ENCODE measurements around the gene CD180. TPM values are rescaled to one million over a fixed set of nuclear protein-coding genes. Genes with fewer than 3 reads are reported as not detected.
A peak's percentile ranks its signal among the peaks of the same experiment; 100 is the strongest.
"Not testable (repeated sequence)": the region's sequence is repeated elsewhere in the genome, so short reads cannot be mapped to it uniquely, and the experiment has no call there.

Gene CD180
- total and polyA plus RNA-seq, 5 donors from 2014 or later = 0.06 to 0.37 (median 0.11) TPM; not detected in 2

DNA sequence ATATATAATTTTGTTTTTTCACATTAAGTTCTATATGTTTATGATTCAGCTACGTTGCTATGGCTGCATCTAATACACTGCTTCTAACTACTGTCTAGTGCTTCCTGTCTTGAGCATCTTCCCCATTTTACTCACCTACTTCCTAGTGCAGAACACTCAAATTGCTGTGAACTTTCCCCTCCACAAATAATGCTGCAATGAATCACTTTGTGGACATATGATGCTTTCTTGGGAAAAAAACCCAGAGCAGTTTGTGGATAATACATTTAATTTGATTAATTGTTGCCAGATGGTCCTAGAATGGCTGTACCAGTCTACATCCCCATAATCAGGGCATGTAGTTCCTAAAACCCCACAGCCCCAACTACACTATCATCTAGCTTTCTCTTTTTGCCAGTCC, 18.5 kb downstream of the CD180 start:
- H3K27ac ChIP-seq (ENCODE audit: insufficient read depth, low read length, poor library complexity, severe bottlenecking) = no peak overlapping the region
- no peaks in the 10 kb centered on the region for H3K27me3 ChIP-seq (ENCODE audit: control insufficient read depth, insufficient read depth, low read length)
- DNase-seq (no peak), ATAC-seq (ENCODE audit: low read depth in 2 of 2) (peak; percentile 43 to 46)
- H3K4me3 ChIP-seq (ENCODE audit: low read depth, low read length) = no peak overlapping the region
- Mint-ChIP-seq H3K36me3 (peaks cover 8% of the 10 kb centered on the region), H3K9me3 (peaks cover 6 to 28% (median 9%) of the 10 kb centered on the region in 7 donors), H3K4me3 (no peak overlapping the region), H3K27ac (peak overlapping the region in 1 of 3 donors; percentile 79), H3K27me3 (no peaks in the 10 kb centered on the region), H3K4me1 (peaks cover 19 to 55% (median 33%) of the 10 kb centered on the region in 4 donors)
- H3K36me3 ChIP-seq (ENCODE audit: control insufficient read depth, insufficient read depth, low read length) = no peaks in the 10 kb centered on the region
- peaks cover 14 to 23% of the 10 kb centered on the region in 2 experiments for H3K9me3 ChIP-seq (ENCODE audit: control insufficient read depth in 2 of 2, low read length in 2 of 2)
- H3K4me1 ChIP-seq (ENCODE audit: control insufficient read depth, insufficient read depth, low read length, poor library complexity, severe bottlenecking) = peaks cover 22% of the 10 kb centered on the region

DNA sequence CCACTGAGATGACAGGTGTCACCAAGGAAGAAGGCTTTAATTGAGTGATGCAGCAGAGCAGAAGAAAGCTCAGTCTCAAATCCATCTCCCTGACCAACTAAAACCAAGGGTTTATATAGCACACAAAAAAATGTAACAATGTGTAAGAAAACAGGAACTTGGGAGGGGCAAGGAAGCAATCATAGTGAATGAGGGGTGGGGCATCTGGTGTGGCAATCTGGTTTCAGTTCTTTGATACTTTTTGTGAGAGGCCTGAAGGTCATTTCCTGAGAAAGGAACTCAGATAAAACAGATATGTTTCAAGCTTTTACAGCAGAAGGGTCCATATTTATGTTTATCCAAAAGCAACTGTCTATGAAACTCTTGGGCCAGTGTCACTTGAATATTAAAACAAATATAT, 19.7 kb downstream of the CD180 start:
- no peaks in the 10 kb centered on the region for H3K36me3 ChIP-seq (ENCODE audit: control insufficient read depth, insufficient read depth, low read length)
- no peak overlapping the region for H3K4me3 ChIP-seq (ENCODE audit: low read depth, low read length)
- H3K27ac ChIP-seq (ENCODE audit: insufficient read depth, low read length, poor library complexity, severe bottlenecking) = no peak overlapping the region
- Mint-ChIP-seq H3K4me3 (no peak overlapping the region), H3K9me3 (peaks cover 6 to 28% (median 9%) of the 10 kb centered on the region in 7 donors), H3K36me3 (peaks cover 8% of the 10 kb centered on the region), H3K27me3 (no peaks in the 10 kb centered on the region), H3K4me1 (peaks cover 13 to 44% (median 26%) of the 10 kb centered on the region in 4 donors), H3K27ac (peak overlapping the region in 1 of 3 donors; percentile 77)
- ATAC-seq (ENCODE audit: low read depth in 2 of 2) = no peak
- peak in 1 of 3 donors; percentile 69 for DNase-seq
- H3K4me1 ChIP-seq (ENCODE audit: control insufficient read depth, insufficient read depth, low read length, poor library complexity, severe bottlenecking) = peaks cover 12% of the 10 kb centered on the region
- peaks cover 14 to 23% of the 10 kb centered on the region in 2 experiments for H3K9me3 ChIP-seq (ENCODE audit: control insufficient read depth in 2 of 2, low read length in 2 of 2)
- H3K27me3 ChIP-seq (ENCODE audit: control insufficient read depth, insufficient read depth, low read length) = no peaks in the 10 kb centered on the region

DNA sequence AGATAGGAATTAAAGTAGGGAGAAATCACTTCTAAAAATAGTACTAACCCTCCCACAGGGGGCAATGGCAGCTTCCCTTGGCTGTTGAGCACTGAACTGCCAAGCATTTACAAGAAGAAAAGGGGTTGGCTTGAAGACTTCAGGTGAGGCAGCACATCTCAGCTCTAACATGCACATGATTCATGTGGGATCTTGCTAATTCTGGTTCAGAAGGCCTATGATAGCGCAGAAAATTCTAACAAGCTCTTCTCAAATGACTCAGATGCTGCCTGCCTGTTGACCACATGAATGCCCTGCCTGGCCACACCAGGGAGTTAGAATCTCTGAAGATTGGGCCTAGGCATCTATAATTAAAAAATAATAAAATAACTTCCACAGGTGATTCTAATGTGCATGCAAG, 22.6 kb downstream of the CD180 start:
- ATAC-seq (ENCODE audit: low read depth in 2 of 2) (no peak), DNase-seq (no peak)
- Mint-ChIP-seq H3K27me3 (no peaks in the 10 kb centered on the region), H3K9me3 (peaks cover 6 to 28% (median 9%) of the 10 kb centered on the region in 7 donors), H3K4me1 (peaks cover 4 to 32% (median 12%) of the 10 kb centered on the region in 4 donors), H3K36me3 (peaks cover 8% of the 10 kb centered on the region), H3K27ac (no peak overlapping the region), H3K4me3 (no peak overlapping the region)
- peaks cover 14 to 23% of the 10 kb centered on the region in 2 experiments for H3K9me3 ChIP-seq (ENCODE audit: control insufficient read depth in 2 of 2, low read length in 2 of 2)
- no peak overlapping the region for H3K27ac ChIP-seq (ENCODE audit: insufficient read depth, low read length, poor library complexity, severe bottlenecking)
- H3K36me3 ChIP-seq (ENCODE audit: control insufficient read depth, insufficient read depth, low read length) = no peaks in the 10 kb centered on the region
- H3K4me1 ChIP-seq (ENCODE audit: control insufficient read depth, insufficient read depth, low read length, poor library complexity, severe bottlenecking) = peaks cover 8% of the 10 kb centered on the region
- no peak overlapping the region for H3K4me3 ChIP-seq (ENCODE audit: low read depth, low read length)
- no peaks in the 10 kb centered on the region for H3K27me3 ChIP-seq (ENCODE audit: control insufficient read depth, insufficient read depth, low read length)

DNA sequence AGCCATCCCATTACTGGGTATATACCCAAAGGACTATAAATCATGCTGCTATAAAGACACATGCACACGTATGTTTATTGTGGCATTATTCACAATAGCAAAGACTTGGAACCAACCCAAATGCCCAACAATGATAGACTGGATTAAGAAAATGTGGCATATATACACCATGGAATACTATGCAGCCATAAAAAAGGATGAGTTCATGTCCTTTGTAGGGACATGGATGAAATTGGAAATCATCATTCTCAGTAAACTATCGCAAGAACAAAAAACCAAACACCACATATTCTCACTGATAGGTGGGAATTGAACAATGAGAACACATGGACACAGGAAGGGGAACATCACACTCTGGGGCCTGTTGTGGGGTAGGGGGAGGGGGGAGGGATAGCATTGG, 23.2 kb downstream of the CD180 start:
- Mint-ChIP-seq H3K4me1 (peaks cover 7 to 35% (median 14%) of the 10 kb centered on the region in 4 donors), H3K9me3 (peaks cover 4 to 25% (median 8%) of the 10 kb centered on the region in 7 donors)
- not testable (repeated sequence) for H3K27ac ChIP-seq (ENCODE audit: insufficient read depth, low read length, poor library complexity, severe bottlenecking); ATAC-seq (ENCODE audit: low read depth in 2 of 2); H3K36me3 ChIP-seq (ENCODE audit: control insufficient read depth, insufficient read depth, low read length); H3K36me3 Mint-ChIP-seq; H3K4me3 ChIP-seq (ENCODE audit: low read depth, low read length); H3K27me3 Mint-ChIP-seq; DNase-seq; H3K27me3 ChIP-seq (ENCODE audit: control insufficient read depth, insufficient read depth, low read length); H3K4me3 Mint-ChIP-seq; H3K27ac Mint-ChIP-seq
- peaks cover 14 to 23% of the 10 kb centered on the region in 2 experiments for H3K9me3 ChIP-seq (ENCODE audit: control insufficient read depth in 2 of 2, low read length in 2 of 2)
- H3K4me1 ChIP-seq (ENCODE audit: control insufficient read depth, insufficient read depth, low read length, poor library complexity, severe bottlenecking) = peaks cover 14% of the 10 kb centered on the region

DNA sequence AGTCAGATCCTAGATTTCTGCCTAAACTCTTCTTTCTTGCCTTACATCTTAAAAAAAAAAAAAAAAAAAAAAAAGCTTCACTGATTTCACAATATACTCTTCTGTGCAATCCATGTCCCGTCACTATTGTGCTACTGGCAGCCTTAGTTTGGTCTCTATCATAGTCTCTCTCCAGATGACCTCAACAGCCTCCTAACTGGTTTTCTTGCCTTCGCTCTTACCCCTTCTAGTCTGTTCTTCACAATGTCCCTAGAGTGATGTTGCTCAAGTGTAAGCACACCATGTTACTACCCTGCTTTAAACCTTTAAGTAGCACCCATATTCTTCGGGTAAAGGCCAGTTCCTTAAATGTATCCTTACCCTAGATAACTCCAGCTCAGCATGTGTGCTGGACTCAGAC, 25.8 kb downstream of the CD180 start:
- no peak for DNase-seq
- H3K27me3 ChIP-seq (ENCODE audit: control insufficient read depth, insufficient read depth, low read length) = no peaks in the 10 kb centered on the region
- Mint-ChIP-seq H3K4me3 (no peak overlapping the region), H3K27ac (no peak overlapping the region), H3K4me1 (peaks cover 16 to 42% (median 27%) of the 10 kb centered on the region in 4 donors), H3K9me3 (peaks cover 0 to 5% (median 3%) of the 10 kb centered on the region in 7 donors), H3K36me3 (peaks cover 3% of the 10 kb centered on the region), H3K27me3 (no peaks in the 10 kb centered on the region)
- peaks cover 0 to 3% of the 10 kb centered on the region in 2 experiments for H3K9me3 ChIP-seq (ENCODE audit: control insufficient read depth in 2 of 2, low read length in 2 of 2)
- no peaks in the 10 kb centered on the region for H3K36me3 ChIP-seq (ENCODE audit: control insufficient read depth, insufficient read depth, low read length)
- no peak overlapping the region for H3K27ac ChIP-seq (ENCODE audit: insufficient read depth, low read length, poor library complexity, severe bottlenecking)
- ATAC-seq (ENCODE audit: low read depth in 2 of 2) = no peak
- no peak overlapping the region for H3K4me3 ChIP-seq (ENCODE audit: low read depth, low read length)
- H3K4me1 ChIP-seq (ENCODE audit: control insufficient read depth, insufficient read depth, low read length, poor library complexity, severe bottlenecking) = peaks cover 40% of the 10 kb centered on the region

DNA sequence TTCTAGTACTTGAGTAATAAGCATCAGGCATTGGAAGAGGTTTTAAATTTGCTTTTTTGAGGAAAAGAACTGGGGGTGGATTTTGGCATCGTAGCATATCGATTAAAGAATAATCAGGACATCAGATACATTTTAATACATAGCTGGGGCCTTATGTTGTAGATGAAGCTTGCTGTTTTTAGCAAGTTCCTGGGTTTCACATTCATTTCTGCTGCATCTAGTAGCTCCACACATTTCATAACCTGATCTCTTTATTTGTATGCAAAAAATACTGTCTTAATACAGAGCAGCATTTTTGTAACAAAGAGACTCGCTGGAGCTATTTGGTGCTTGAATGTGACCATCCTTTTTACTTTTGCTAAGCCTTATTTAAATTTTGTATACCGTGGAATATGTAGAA, 28.5 kb downstream of the CD180 start:
- H3K27me3 Mint-ChIP-seq = no peaks in the 10 kb centered on the region
- Histone ChIP-seq H3K36me3 (ENCODE audit: control insufficient read depth, insufficient read depth, low read length) (peaks cover 17% of the 10 kb centered on the region), H3K27me3 (ENCODE audit: control insufficient read depth, insufficient read depth, low read length) (no peaks in the 10 kb centered on the region), H3K27ac (ENCODE audit: insufficient read depth, low read length, poor library complexity, severe bottlenecking) (peak overlapping the region; percentile 90), H3K4me3 (ENCODE audit: low read depth, low read length) (peak overlapping the region; percentile 69), H3K4me1 (ENCODE audit: control insufficient read depth, insufficient read depth, low read length, poor library complexity, severe bottlenecking) (peaks cover 63% of the 10 kb centered on the region), H3K9me3 (ENCODE audit: control insufficient read depth in 2 of 2, low read length in 2 of 2) (no peaks in the 10 kb centered on the region)
- peaks cover 17 to 57% (median 27%) of the 10 kb centered on the region in 4 donors for H3K4me1 Mint-ChIP-seq
- DNase-seq (peak in 1 of 3 donors; percentile 56), ATAC-seq (ENCODE audit: low read depth in 2 of 2) (no peak)
- H3K27ac Mint-ChIP-seq = peak overlapping the region; percentile 88 to 99 (median 99)
- H3K36me3 Mint-ChIP-seq = peaks cover 8% of the 10 kb centered on the region
- no peaks in the 10 kb centered on the region for H3K9me3 Mint-ChIP-seq
- peak overlapping the region; percentile 39 to 95 (median 90) for H3K4me3 Mint-ChIP-seq

DNA sequence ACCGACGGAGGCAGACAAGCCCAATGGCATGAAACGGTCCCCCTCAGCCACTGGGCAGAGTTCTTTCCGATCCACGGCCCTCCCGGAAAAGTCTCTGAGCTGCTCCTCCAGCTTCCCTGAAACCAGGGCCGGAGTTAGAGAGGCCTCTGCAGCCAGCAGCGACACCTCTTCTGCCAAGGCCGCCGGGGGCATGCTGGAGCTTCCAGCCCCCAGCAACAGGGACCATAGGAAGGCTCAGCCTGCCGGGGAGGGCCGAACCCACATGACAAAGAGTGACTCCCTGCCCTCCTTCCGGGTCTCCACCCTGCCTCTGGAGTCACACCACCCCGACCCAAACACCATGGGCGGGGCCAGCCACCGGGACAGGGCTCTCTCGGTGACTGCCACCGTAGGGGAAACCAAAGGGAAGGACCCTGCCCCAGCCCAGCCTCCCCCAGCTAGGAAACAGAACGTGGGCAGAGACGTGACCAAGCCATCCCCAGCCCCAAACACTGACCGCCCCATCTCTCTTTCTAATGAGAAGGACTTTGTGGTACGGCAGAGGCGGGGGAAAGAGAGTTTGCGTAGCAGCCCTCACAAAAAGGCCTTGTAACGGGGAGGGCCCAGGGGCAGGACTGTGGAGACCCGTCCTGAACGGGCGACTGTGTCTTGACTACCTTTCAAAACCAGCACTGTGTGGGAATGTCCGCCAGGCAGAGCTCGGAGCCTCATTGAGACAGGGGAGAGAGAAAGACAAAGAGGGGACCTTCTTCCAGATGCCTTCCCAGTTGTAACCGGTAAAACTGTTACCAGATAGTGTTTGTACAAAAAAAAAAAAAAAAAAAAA, 29.9 kb downstream of the CD180 start:
- H3K27ac Mint-ChIP-seq = peak overlapping the region; percentile 99
- peak; percentile 56 to 94 (median 62) for DNase-seq

More for the DNA sequence above, 29.9 kb downstream of the CD180 start:
- peaks cover 17% of the 10 kb centered on the region for H3K36me3 Mint-ChIP-seq
- H3K4me1 Mint-ChIP-seq = peaks cover 23 to 71% (median 39%) of the 10 kb centered on the region in 4 donors
- Histone ChIP-seq H3K4me1 (ENCODE audit: control insufficient read depth, insufficient read depth, low read length, poor library complexity, severe bottlenecking) (peaks cover 77% of the 10 kb centered on the region), H3K4me3 (ENCODE audit: low read depth, low read length) (peak overlapping the region; percentile 69), H3K36me3 (ENCODE audit: control insufficient read depth, insufficient read depth, low read length) (peaks cover 25% of the 10 kb centered on the region), H3K27ac (ENCODE audit: insufficient read depth, low read length, poor library complexity, severe bottlenecking) (peak overlapping the region; percentile 90), H3K9me3 (ENCODE audit: control insufficient read depth in 2 of 2, low read length in 2 of 2) (no peaks in the 10 kb centered on the region), H3K27me3 (ENCODE audit: control insufficient read depth, insufficient read depth, low read length) (no peaks in the 10 kb centered on the region)
- peak; percentile 62 to 64 for ATAC-seq (ENCODE audit: low read depth in 2 of 2)
- no peaks in the 10 kb centered on the region for H3K27me3 Mint-ChIP-seq
- H3K4me3 Mint-ChIP-seq = peak overlapping the region; percentile 86 to 94 (median 92)
- no peaks in the 10 kb centered on the region for H3K9me3 Mint-ChIP-seq

Measured in CD4-positive, CD25-positive, alpha-beta regulatory T cell (primary cell).